Ascending aorta (tissue), 2 donors: ENCODE results near the gene KMT2A. TPM values are rescaled to one million over a fixed set of nuclear protein-coding genes. Genes with fewer than 3 reads are reported as not detected.
"Not testable (repeated sequence)": the region's sequence is repeated elsewhere in the genome, so short reads cannot be mapped to it uniquely, and the experiment has no call there.

Experiments
- DNase-seq, 2 donors: peaks; one replicate each; pipeline ENCODE4 v3.0.0-alpha.2; 2019; ENCODE audit warnings: low spot score in 2 of 2
- H3K27ac ChIP-seq, 2 donors: fragments of 200-600 bp; sonication (generic); one replicate each; pipeline ENCODE4 v1.5.1; 2016 to 2017; ENCODE audit warnings: mild to moderate bottlenecking in 1 of 2
- H3K27me3 ChIP-seq: fragments of 200-600 bp; sonication (generic); one replicate; pipeline ENCODE4 v1.5.1; 2017
- H3K36me3 ChIP-seq, 2 donors: fragments of 200-600 bp; sonication (generic); one replicate each; pipeline ENCODE4 v1.5.1; 2016
- H3K4me1 ChIP-seq, 2 donors: fragments of 200-600 bp; sonication (generic); one replicate each; pipeline ENCODE4 v1.5.1; 2016 to 2017; ENCODE audit warnings: mild to moderate bottlenecking in 1 of 2
- H3K4me3 ChIP-seq, 2 donors: fragments of 200-600 bp; sonication (generic); one replicate each; pipeline ENCODE4 v1.5.1; 2016 to 2017; ENCODE audit warnings: mild to moderate bottlenecking in 1 of 2
- H3K9me3 ChIP-seq, 2 donors: fragments of 200-600 bp; sonication (generic); one replicate each; pipeline ENCODE4 v1.5.1; 2016
- CTCF ChIP-seq, 3 experiments: fragments of 200-600 bp in 2 of 3; fragments of 450-650 bp in 1 of 3; sonication (generic) in 2 of 3; IDR thresholded peaks; one replicate each; pipeline ENCODE4 v1.5.1; 2016 to 2019; ENCODE audit warnings: antibody characterized with exemption in 3 of 3, mild to moderate bottlenecking in 1 of 3, moderate library complexity in 1 of 3
- intact Hi-C: fragments of 100-400 bp; cut with DNase I; formaldehyde crosslinking; loops from one replicate; pipeline ENCODE4 v1.15.1; 2023
- total RNA-seq: library from RNA; depleted of rRNA; stranded (reverse); fragments of >200 nt; gene quantifications from one replicate; pipeline ENCODE4 v1.1.0, GENCODE V29; 2016

KMT2A gene
- total RNA-seq, 1 donor from 2014 or later, result 61.3 TPM

GRCh38 chr11:118476676-118477075, 40.4 kb downstream of the KMT2A start:
- H3K4me1 ChIP-seq, result no peaks in the 10 kb centered on the region
- no peak for DNase-seq
- no peaks in the 10 kb centered on the region for H3K9me3 ChIP-seq
- no peak overlapping the region for H3K4me3 ChIP-seq
- no peak for TF ChIP-seq CTCF (IDR thresholded peaks at IDR 0.05)
- H3K27me3 ChIP-seq, result no peaks in the 10 kb centered on the region
- intact Hi-C loops, result no loop called here
- peaks cover 57 to 77% of the 10 kb centered on the region in 2 donors for H3K36me3 ChIP-seq
- H3K27ac ChIP-seq, result no peak overlapping the region

GRCh38 chr11:118481238-118481637, 44.9 kb downstream of the KMT2A start:
- H3K27me3 ChIP-seq, DNase-seq, H3K27ac ChIP-seq, H3K9me3 ChIP-seq, H3K4me1 ChIP-seq, H3K4me3 ChIP-seq: not testable (repeated sequence)
- intact Hi-C loops, result loop anchor here (10.0 kb wide), 1 partner anchor 336 kb away; no protein-coding TSS in a partner anchor
- H3K36me3 ChIP-seq, result peaks cover 73 to 95% of the 10 kb centered on the region in 2 donors

GRCh38 chr11:118484405-118484804, 48.1 kb downstream of the KMT2A start:
- intact Hi-C loops, result loop anchor here (10.0 kb wide), 1 partner anchor 340 kb away; no protein-coding TSS in a partner anchor
- peaks cover 58 to 90% of the 10 kb centered on the region in 2 donors for H3K36me3 ChIP-seq
- no peak for TF ChIP-seq CTCF (IDR thresholded peaks at IDR 0.05)
- DNase-seq, result no peak
- H3K27me3 ChIP-seq, result no peaks in the 10 kb centered on the region
- H3K9me3 ChIP-seq, result no peaks in the 10 kb centered on the region
- H3K4me3 ChIP-seq, result no peak overlapping the region
- no peaks in the 10 kb centered on the region for H3K4me1 ChIP-seq
- H3K27ac ChIP-seq, result no peak overlapping the region

- no peak for DNase-seq
- Histone ChIP-seq H3K36me3 (peaks cover 61 to 90% of the 10 kb centered on the region in 2 donors), H3K9me3 (no peaks in the 10 kb centered on the region), H3K4me1 (no peaks in the 10 kb centered on the region), H3K27me3 (no peaks in the 10 kb centered on the region), H3K27ac (no peak overlapping the region), H3K4me3 (no peak overlapping the region)
- intact Hi-C loops, result loop anchor here (10.0 kb wide), 1 partner anchor 340 kb away; no protein-coding TSS in a partner anchor
- no peak for TF ChIP-seq CTCF (IDR thresholded peaks at IDR 0.05)
Observed at GRCh38 chr11:118485273-118485672, 49.0 kb downstream of the KMT2A start.

GRCh38 chr11:118488480-118489109, 52.3 kb downstream of the KMT2A start:
- H3K27me3 ChIP-seq, result no peaks in the 10 kb centered on the region
- H3K9me3 ChIP-seq, result no peaks in the 10 kb centered on the region
- peaks cover 54 to 90% of the 10 kb centered on the region in 2 donors for H3K36me3 ChIP-seq
- TF ChIP-seq CTCF (IDR thresholded peaks at IDR 0.05), result peak; percentile 51 to 78 (median 74)
- no peak overlapping the region for H3K27ac ChIP-seq
- DNase-seq, result peak in 1 of 2 donors; percentile 73
- no peak overlapping the region for H3K4me3 ChIP-seq
- intact Hi-C loops, result loop anchor here (1.0 to 10.0 kb wide), 2 partner anchors 87 to 344 kb away; partner anchors contain the start of gene ATP5MG
- H3K4me1 ChIP-seq, result no peaks in the 10 kb centered on the region

- DNase-seq, result no peak
- H3K36me3 ChIP-seq, result peaks cover 57 to 90% of the 10 kb centered on the region in 2 donors
- no peak overlapping the region for H3K4me3 ChIP-seq
- TF ChIP-seq CTCF (IDR thresholded peaks at IDR 0.05), result no peak
- H3K27ac ChIP-seq, result no peak overlapping the region
- intact Hi-C loops, result no loop called here
- no peaks in the 10 kb centered on the region for H3K27me3 ChIP-seq
- H3K9me3 ChIP-seq, result no peaks in the 10 kb centered on the region
- no peaks in the 10 kb centered on the region for H3K4me1 ChIP-seq
Observed at GRCh38 chr11:118491041-118491440, 54.7 kb downstream of the KMT2A start.
